ENCODE data around the gene DUSP3.
A peak's percentile ranks its signal among the peaks of the same experiment; 100 is the strongest.

DUSP3 gene

DNA sequence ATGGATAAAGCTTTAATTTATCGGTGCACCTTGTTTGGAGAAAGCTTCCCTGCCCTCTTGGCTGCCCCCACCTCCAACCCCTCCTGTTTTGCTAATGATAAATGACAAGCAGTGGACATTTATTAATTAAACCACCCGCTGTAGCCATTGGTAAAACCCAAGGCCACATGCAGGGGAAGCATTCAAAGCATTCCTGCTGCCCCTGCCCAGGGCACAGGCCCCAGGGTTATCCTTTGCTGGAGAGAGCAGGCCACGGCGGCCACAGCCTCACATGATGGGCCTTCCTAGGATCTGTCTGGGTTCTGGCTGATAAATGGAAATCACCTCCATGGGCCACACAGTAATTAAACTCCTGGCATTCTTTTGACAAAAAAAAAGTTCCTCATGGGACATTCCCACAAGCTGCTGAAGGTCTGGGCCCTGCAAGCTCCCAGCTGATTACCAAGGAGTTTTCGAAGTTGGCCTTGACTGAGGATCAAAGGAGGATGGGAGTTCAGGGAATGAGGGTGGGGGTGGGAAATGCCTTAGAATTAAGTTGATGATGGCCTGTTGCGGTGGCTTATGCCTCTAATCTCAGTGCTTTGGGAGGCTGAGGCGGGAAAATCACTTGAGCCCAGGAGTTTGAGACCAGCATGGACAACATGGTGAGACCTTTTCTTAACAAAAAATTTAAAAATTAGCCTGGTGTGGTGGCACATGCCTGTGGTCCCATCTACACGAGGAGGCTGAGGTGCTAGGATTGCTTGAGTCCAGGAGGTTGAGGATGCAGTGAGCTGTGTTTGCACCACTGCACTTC lies 55.7 kb downstream of the DUSP3 start:
- DNase-seq, result no peak

- no peak for DNase-seq
Measured at GRCh38 chr17:43722269-43722619, 56.5 kb downstream of the DUSP3 start.

- no peak for DNase-seq
Measured at GRCh38 chr17:43721537-43722268, 57.1 kb downstream of the DUSP3 start.

GRCh38 chr17:43720311-43721060 lies 58.3 kb downstream of the DUSP3 start:
- peak; percentile 90 for DNase-seq

GRCh38 chr17:43719578-43719977 lies 59.2 kb downstream of the DUSP3 start:
- DNase-seq, result no peak

DNA sequence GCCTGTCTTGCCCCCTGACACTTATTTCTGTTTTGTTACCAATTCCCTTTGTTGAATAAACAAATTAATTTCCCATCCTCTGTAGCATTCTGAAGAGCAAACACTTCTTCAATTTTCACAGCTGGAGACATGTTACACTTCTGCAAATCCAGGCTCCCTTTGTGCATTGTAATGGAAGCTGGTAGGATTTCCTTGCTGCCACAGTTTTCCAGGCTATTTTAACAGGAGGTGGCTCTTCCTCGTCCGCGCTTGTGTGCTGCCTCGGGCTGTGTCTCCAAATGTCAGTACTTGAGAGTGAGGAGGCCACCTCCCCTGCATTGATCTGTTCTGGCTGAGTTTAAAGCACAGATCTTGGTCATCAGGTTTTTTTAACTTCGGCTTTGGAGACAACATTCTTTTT lies 60.2 kb downstream of the DUSP3 start:
- DNase-seq, result no peak

DNA sequence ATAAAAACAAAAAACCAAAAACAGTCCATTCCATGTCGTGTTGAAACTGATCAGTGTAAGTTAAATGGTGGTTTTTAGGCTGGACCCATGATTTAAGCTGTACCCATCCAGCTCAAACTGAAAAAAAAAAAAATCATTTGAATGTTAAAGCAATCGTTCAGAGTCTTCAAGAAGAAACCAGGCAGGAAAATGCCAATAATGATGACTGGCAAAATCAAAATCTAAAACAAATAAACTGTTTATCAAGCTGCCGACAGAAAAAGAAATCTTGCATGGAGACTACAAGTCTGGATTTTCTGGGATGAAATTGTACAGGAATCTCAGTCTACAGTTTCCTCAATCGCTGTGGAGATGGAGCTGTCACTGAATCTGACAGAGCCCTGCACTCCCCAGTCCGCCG lies 60.9 kb downstream of the DUSP3 start:
- no peak for DNase-seq

Data from activated effector memory CD4-positive, alpha-beta T cell treated with anti-CD3 and anti-CD28 coated beads, Interleukin-2, amount 50 U/mL, for 16 hours (primary cell).